Measurements from ENCODE around the gene BCL2L11. TPM values are rescaled to one million over a fixed set of nuclear protein-coding genes. Genes with fewer than 3 reads are reported as not detected.
A peak's percentile ranks its signal among the peaks of the same experiment; 100 is the strongest.

BCL2L11 gene
- total and polyA plus RNA-seq, 12 donors = 1.4 to 14.5 (median 6.8) TPM

- no peak for TF ChIP-seq CTCF (IDR thresholded peaks at IDR 0.05)
- Histone ChIP-seq H3K4me1 (peaks cover 0 to 51% (median 47%) of the 10 kb centered on the region in 9 donors), H3K36me3 (no peaks in the 10 kb centered on the region), H3K27ac (peak overlapping the region in 8 of 10 donors; percentile 19 to 70 (median 51)), H3K9me3 (no peaks in the 10 kb centered on the region), H3K4me3 (peak overlapping the region in 9 of 10 donors; percentile 36 to 96 (median 83)), H3K27me3 (peaks cover 0 to 77% (median 46%) of the 10 kb centered on the region in 7 donors)
- DNase-seq (peak; percentile 32 to 50), ATAC-seq (peak in 6 of 8 donors; percentile 19 to 45 (median 39))
- WGBS, 2 donors = 4% methylated on average over 64 of the region's 64 CpGs
- intact Hi-C loops (cut with DNase I) = loop anchor here in 8 of 10 donors (5.0 to 10.0 kb wide), 6 partner anchors 301 to 587 kb away; no protein-coding TSS in a partner anchor
These were observed 2.9 kb upstream of the BCL2L11 start for GRCh38 chr2:111117598-111118480.

GRCh38 chr2:111118481-111118980 lies 2.2 kb upstream of the BCL2L11 start:
- Histone ChIP-seq H3K4me3 (peak overlapping the region in 9 of 10 donors; percentile 36 to 96 (median 83)), H3K27me3 (peaks cover 0 to 70% (median 41%) of the 10 kb centered on the region in 7 donors), H3K4me1 (peaks cover 0 to 55% (median 52%) of the 10 kb centered on the region in 9 donors), H3K27ac (peak overlapping the region in 8 of 10 donors; percentile 19 to 70 (median 51)), H3K36me3 (no peaks in the 10 kb centered on the region), H3K9me3 (no peaks in the 10 kb centered on the region)
- ATAC-seq (no peak), DNase-seq (peak; percentile 16 to 36)
- WGBS, 2 donors = 11 to 15% methylated on average over 33 of the region's 33 CpGs
- intact Hi-C loops (cut with DNase I) = loop anchor here in 8 of 10 donors (5.0 to 10.0 kb wide), 6 partner anchors 301 to 586 kb away; no protein-coding TSS in a partner anchor
- no peak for TF ChIP-seq CTCF (IDR thresholded peaks at IDR 0.05)

- intact Hi-C loops (cut with DNase I) = loop anchor here in 8 of 10 donors (5.0 to 10.0 kb wide), 6 partner anchors 302 to 586 kb away; no protein-coding TSS in a partner anchor
- TF ChIP-seq CTCF (IDR thresholded peaks at IDR 0.05) = no peak
- peaks cover 0 to 6% (median 3%) of the 10 kb centered on the region in 9 donors for H3K36me3 ChIP-seq
- H3K27me3 ChIP-seq = peaks cover 0 to 63% (median 35%) of the 10 kb centered on the region in 7 donors
- H3K27ac ChIP-seq = peak overlapping the region in 8 of 10 donors; percentile 19 to 70 (median 51)
- 7 to 13% methylated on average over 76 of the region's 76 CpGs for WGBS, 2 donors
- ATAC-seq (no peak), DNase-seq (peak in 1 of 2 donors; percentile 28)
- H3K4me3 ChIP-seq = peak overlapping the region in 9 of 10 donors; percentile 36 to 96 (median 83)
- H3K9me3 ChIP-seq = no peaks in the 10 kb centered on the region
- H3K4me1 ChIP-seq = peaks cover 0 to 60% (median 58%) of the 10 kb centered on the region in 9 donors
These were observed 1.5 kb upstream of the BCL2L11 start for GRCh38 chr2:111118981-111119821.
